Measurements from ENCODE around the gene NHERF2. TPM values are rescaled to one million over a fixed set of nuclear protein-coding genes. Genes with fewer than 3 reads are reported as not detected.

The NHERF2 gene
- total and polyA plus RNA-seq, 2 experiments from 2014 or later, result 12.0 to 16.5 TPM

DNA sequence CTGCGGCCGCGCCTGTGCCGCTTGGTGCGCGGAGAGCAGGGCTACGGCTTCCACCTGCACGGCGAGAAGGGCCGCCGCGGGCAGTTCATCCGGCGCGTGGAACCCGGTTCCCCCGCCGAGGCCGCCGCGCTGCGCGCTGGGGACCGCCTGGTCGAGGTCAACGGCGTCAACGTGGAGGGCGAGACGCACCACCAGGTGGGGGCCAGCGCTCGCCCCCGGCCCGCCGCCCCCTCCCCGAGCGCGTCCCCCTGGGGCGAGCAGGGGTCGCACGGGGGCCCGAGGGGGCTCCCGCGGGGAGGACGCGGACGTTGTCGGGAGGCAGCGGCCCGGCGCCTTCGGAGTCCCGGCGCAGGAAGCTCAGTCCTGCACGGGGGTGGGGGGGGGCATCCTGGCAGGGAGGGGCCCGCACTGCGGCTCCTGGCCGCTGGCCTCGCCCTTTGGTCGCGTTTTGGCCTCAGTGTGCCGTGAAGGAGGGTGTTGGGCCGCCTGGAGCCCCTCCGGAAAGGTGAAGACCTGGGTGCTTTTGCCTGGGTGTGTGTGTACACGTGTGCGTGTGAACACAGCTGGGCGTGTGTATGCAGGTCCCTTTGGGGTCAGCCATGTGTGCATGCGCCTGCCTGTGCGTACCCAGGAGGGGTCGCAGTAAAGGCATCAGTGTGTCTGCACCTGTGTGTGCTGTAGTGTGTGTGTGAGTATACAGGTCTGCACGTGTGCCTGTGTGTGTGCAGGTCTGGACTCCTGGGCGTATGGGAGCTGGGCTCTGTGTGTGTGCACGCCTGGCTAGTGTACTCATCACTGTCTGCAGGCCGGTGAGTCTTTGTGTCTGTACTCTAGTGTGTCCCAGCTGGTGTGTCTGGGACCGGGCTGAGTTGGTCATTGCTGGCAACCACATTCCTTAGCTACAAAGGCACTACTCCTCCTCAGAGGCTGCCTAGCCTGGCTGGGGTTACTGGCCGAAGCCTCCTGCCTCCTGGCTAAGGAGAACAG is 615 bp downstream of the NHERF2 start:
- Mint-ChIP-seq H3K4me1 (peaks cover 12% of the 10 kb centered on the region), H3K4me3 (peak overlapping the region; percentile 81), H3K27ac (no peak overlapping the region), H3K36me3 (ENCODE audit: low read depth) (peaks cover 3% of the 10 kb centered on the region; the same call in 1 of the 3 replicates), H3K9me3 (no peaks in the 10 kb centered on the region), H3K27me3 (ENCODE audit: insufficient read depth, low read depth, poor library complexity) (peaks cover 14% of the 10 kb centered on the region)
- Histone ChIP-seq H3K4me1 (ENCODE audit: insufficient read depth) (no peaks in the 10 kb centered on the region; the same call in 1 of the 2 replicates), H3K27me3 (ENCODE audit: insufficient read depth) (peaks cover 36% of the 10 kb centered on the region), H3K9me2 (ENCODE audit: insufficient read depth) (no peaks in the 10 kb centered on the region), H3K4me2 (peak overlapping the region; percentile 85), H3K27ac (ENCODE audit: low read depth) (no peak overlapping the region), H3K36me3 (ENCODE audit: insufficient read depth) (no peaks in the 10 kb centered on the region), H3K79me2 (replicated peaks; ENCODE audit: insufficient read depth) (no peaks in the 10 kb centered on the region), H4K20me1 (replicated peaks; ENCODE audit: insufficient read depth) (no peaks in the 10 kb centered on the region), H2AFZ (peak overlapping the region; percentile 72; the same call in 1 of the 2 replicates), H3K4me3 (peak overlapping the region; percentile 60), H3F3A (replicated peaks; ENCODE audit: low read depth) (peaks cover 5% of the 10 kb centered on the region)
- DNase-seq (ENCODE audit: low spot score) (no peak), ATAC-seq (no peak)
- TF ChIP-seq JUNB (IDR thresholded peaks at IDR 0.05; ENCODE audit: unreplicated experiment) (no peak), EZH2phosphoT487 (IDR thresholded peaks at IDR 0.05; ENCODE audit: unreplicated experiment) (no peak), REST (IDR thresholded peaks at IDR 0.05; ENCODE audit: unreplicated experiment) (no peak), ZNF462 (CRISPR knock-in tag; IDR thresholded peaks at IDR 0.05) (no peak), ZNF331 (CRISPR knock-in tag; IDR thresholded peaks at IDR 0.05; ENCODE audit: low read depth) (no peak)
- TF ChIP-seq, protein P1, sequence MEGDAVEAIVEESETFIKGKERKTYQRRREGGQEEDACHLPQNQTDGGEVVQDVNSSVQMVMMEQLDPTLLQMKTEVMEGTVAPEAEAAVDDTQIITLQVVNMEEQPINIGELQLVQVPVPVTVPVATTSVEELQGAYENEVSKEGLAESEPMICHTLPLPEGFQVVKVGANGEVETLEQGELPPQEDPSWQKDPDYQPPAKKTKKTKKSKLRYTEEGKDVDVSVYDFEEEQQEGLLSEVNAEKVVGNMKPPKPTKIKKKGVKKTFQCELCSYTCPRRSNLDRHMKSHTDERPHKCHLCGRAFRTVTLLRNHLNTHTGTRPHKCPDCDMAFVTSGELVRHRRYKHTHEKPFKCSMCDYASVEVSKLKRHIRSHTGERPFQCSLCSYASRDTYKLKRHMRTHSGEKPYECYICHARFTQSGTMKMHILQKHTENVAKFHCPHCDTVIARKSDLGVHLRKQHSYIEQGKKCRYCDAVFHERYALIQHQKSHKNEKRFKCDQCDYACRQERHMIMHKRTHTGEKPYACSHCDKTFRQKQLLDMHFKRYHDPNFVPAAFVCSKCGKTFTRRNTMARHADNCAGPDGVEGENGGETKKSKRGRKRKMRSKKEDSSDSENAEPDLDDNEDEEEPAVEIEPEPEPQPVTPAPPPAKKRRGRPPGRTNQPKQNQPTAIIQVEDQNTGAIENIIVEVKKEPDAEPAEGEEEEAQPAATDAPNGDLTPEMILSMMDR (conservative IDR thresholded peaks at IDR 0.05; ENCODE audit: low read depth in 2 of 2), result no peak
